ACHN (cell line): ENCODE results near the gene BLNK.
"Not testable (repeated sequence)": the region's sequence is repeated elsewhere in the genome, so short reads cannot be mapped to it uniquely, and the experiment has no call there.

Source experiments
- DNase-seq: peaks from one replicate; pipeline ENCODE4 v3.0.0-alpha.2; 2015
- in situ Hi-C: cut with HindIII; loops from 2 replicates; pipeline ENCODE4 v1.10.0; 2017; ENCODE audit warnings: low sequenced_read_pairs, low pct_ligation_motif_present, low pct_unique_long_range_greater_than_20kb

The BLNK gene

DNA sequence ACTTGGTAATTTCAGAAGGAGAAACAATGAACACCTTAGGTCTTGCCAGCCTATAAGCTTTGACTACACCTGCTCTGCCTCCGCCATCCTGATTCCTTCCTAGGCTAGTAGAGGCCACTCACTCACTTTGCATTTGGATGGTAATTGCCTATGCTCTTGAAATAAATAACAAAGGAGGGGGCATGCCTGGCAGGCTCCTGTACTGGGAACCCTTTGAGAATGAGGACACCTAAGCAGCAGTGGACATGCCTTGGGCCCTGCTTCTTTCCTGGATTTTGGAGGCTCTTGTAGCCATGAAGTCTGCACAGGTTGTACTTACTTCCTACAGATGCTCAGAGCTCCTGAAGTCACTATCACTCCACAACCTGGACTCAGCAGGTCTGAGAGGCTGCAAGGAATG lies 65.8 kb downstream of the BLNK start:
- in situ Hi-C loops = no loop called here
- no peak for DNase-seq

DNA sequence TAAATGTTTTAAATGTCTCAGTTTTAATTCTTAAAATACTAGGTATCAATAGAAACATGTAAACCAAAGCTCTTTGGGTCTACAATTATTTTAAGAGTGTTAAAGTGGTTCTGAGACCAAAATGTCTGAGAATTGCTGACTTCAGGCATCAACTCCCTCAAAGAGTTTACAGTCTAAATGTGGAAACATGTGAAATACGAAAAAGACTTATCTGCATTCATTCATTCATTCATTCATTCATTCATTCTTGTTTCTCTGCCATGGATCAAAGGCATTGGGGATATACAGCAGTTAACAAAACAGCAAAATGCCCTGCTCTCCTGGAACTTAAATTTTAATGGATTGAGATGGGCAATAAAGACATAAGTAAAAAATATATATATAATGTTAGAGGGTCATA lies 69.8 kb downstream of the BLNK start:
- in situ Hi-C loops = no loop called here
- DNase-seq = no peak

DNA sequence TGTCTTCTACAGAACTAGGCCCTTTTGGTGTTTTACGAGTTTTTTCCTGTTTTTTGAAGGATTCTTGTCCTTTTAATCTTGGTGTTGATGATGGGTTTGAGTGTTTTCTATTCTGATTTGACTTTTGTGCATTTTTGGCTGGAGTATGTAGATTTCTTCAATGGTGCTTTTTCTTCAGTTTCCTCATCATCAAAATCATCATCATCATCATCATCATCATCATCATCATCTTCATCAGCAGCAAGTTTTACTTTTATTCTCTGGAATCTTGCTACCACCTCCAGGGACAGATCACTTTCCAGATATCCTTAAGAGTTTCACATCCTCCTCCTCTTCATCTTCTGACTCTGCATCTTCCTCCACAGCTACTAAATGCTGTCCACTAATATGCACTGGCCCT lies 81.9 kb downstream of the BLNK start:
- in situ Hi-C loops, DNase-seq: not testable (repeated sequence)

DNA sequence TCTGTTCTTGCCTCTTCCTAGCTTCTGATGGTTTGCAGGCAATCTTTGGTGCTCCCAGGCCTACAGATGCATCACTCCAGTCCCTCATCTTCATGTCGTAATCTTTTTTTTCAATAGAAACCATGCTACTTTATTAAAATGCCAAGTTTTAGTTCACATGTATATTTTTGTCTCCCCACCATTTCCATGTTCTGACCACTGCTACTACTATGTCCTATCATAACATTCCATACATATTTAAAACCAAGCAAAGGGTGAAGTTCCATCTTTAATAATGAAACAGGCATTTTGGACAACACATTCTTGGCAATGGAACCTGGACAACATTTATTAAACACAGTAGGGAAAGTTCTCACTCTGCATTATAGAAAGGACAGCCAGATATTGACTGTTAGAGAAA lies 82.5 kb downstream of the BLNK start:
- in situ Hi-C loops = no loop called here
- no peak for DNase-seq

DNA sequence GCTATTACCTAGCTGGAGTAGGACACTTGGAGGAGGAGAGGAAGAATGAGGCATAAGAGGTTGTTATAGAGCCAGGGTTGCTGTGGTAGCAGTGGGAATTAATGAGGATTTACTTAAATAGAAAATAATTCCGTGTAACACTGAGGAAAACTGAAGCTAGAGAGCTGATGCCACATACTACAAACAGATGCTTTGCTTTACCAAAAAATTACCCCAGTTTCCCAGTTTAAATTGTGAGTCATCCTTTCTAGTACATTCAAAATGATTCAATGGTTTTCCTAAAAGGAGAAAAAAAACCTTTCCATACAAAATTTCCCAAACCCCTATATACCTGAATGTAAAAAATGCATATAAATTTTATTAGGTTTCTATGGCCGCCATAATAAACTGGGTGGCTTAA lies 82.9 kb downstream of the BLNK start:
- in situ Hi-C loops = no loop called here
- no peak for DNase-seq

DNA sequence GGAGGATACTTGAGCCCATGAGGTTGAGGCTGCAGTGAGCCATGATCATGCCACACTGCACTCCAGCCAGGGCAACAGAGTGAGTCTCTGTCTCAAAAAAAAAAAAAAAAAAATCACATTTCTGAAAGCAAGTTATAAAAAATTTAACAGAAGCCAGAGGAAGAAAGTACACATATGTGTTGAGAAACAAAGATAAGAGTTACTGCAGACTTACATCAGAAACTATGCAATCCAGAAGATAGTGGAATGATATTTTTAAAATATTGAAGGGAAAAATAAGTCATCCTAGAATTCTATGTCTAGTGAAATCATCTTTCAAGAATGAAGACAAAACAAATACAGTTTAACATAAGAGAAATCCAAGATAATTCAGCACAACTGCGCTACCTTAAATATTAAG lies 94.4 kb downstream of the BLNK start:
- peak; percentile 7 for DNase-seq
- in situ Hi-C loops = no loop called here

DNA sequence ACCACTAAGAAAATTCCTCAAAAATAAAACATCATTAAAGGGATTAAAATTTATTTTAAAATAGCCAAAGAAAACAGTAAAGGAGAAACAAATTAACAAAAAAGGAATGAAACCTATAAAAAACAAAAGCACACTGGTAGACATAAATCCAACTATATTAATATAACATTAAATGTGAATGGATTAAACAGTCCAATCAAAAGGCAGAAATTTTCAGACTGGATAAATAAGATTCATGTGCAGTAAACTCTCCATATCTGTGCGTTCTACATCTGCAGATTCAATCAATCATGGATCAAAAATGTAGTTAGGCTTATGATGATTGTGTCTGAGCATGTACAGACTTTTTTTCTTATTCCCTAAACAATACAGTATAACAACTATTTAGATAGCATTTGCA lies 98.7 kb downstream of the BLNK start:
- no peak for DNase-seq
- in situ Hi-C loops = no loop called here

DNA sequence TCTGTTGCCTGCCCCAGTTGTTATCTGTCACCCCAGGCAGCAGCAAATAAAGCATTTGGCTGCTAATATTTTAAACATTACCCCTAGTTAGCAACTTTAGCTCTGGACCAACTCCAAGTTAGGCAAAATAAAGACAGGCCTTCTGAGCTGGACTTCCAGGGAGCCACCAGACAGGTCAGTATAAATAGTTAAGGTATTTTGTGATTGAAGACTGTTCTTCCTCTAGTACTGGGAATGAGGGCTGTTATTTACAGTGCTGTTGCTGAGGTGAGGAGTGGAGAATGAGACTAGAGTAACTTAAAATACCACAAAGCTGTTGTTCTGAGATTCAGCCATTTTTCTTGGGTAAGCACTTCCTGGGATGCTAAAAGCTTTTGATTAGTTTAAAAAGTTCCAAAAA lies 101.1 kb downstream of the BLNK start:
- no peak for DNase-seq
- in situ Hi-C loops = no loop called here

DNA sequence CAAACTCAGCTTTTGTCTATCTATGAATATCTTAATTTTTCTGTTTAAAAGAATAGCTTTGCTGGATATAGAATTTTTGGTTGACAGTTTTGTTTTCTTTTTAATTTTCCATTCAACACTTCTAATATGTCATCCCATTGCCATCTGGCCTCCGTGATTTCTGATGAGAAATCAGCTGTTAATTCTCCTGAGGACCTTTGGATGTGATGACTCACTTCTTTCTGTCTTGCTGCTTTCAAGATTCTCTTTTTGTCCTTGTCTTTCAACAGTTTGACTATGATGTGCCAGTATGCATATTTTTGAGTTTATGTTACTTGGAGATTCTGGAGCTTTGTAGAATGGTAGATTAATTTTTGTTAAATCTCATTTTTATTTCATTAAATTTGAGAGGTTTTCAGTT lies 102.8 kb downstream of the BLNK start:
- in situ Hi-C loops = no loop called here
- DNase-seq = no peak

DNA sequence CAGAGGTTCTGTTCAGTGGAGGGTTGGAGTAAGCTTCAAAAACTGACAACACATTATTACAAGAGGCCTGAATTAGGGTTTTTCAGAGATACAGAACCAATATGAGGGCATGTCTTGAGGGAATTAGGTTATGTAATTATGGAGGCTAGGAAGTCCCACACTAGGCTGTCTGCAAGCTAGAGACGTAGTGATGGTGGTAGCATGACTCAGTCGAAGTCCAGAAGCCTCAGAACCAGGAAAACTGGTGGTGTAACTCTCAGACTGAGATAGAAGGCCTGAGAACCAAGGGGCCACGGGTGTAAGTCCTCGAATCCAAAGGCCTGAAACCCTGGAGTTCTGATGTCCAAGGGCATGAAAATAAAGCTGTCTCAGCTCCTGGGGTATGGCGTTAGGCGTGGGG lies 105.6 kb downstream of the BLNK start:
- in situ Hi-C loops = no loop called here

DNA sequence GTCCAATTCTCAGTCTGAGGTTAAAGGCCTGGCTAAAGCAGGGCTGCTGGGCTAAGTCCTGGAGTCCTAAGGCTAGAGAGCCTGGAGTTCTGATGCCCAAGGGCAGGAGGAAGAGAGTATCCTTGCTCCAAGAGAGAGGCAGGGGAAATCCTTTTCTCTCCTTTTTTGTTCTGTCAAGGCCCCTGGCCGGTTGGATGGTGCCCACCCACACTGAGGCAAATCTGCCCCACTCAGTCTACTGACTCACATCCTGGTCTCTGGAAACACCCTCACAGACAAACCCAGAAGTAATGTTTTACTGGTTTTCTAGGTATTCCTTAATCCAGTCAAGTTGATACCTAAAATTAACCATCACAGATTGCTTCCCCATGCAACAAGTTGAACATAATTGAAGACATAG lies 118.3 kb downstream of the BLNK start:
- in situ Hi-C loops = no loop called here
- no peak for DNase-seq

More for the DNA sequence above, 105.6 kb downstream of the BLNK start:
- no peak for DNase-seq

DNA sequence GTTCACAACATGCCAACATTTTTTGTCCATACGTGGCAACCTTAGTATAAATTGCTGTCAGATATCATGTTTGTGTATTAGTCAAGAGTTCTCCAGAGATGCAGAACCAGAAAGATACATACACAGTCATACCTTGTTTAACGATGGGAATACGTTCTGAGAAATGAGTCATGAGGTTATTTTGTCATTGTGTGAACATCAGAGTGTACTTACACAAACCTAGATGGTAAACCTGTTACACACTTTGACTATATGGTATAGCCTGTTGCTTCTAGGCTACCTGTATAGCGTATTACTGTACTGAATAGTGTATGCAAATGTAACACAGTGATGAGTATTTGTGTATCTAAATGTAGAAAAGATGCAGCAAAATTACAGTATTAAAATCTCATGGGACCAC lies 118.9 kb downstream of the BLNK start:
- DNase-seq = no peak
- in situ Hi-C loops = no loop called here
